ENCODE measurements around the gene HSPD1. TPM values are rescaled to one million over a fixed set of nuclear protein-coding genes. Genes with fewer than 3 reads are reported as not detected.

HSPD1 gene
- 100 to 1,000 TPM; 373 to 490 (median 417) TPM for polyA plus RNA-seq (ENCODE audit: insufficient read depth in 1 of 5, insufficient read length in 5 of 5, low replicate concordance in 1 of 5)
- long read RNA-seq, donor 1, transcript HSPD1-211 (4 exons, 853 nt): minor isoform, 5 of 1,769 reads
- long read RNA-seq, donor 1, transcript HSPD1-202 (12 exons, 2,455 nt): major isoform, 67 of 1,769 reads
- long read RNA-seq, donor 1, transcript HSPD1-210 (3 exons, 714 nt): minor isoform, 30 of 1,769 reads
- long read RNA-seq, donor 1, partial matches to known transcripts: 1,053 of 1,769 reads
- long read RNA-seq, donor 1, other reads (novel, unspliced or antisense): 610 of 1,769 reads
- long read RNA-seq, donor 2, transcript HSPD1-202 (12 exons, 2,455 nt): major isoform, 43 of 734 reads
- long read RNA-seq, donor 2, partial matches to known transcripts: 645 of 734 reads
- long read RNA-seq, donor 2, other reads (novel, unspliced or antisense): 37 of 734 reads
- long read RNA-seq, donor 3, transcript HSPD1-202 (12 exons, 2,455 nt): major isoform, 37 of 1,232 reads
- long read RNA-seq, donor 3, transcript HSPD1-210 (3 exons, 714 nt): minor isoform, 12 of 1,232 reads
- long read RNA-seq, donor 3, partial matches to known transcripts: 1,160 of 1,232 reads
- long read RNA-seq, donor 3, other reads (novel, unspliced or antisense): 19 of 1,232 reads
- long read RNA-seq, donor 4, transcript HSPD1-202 (12 exons, 2,455 nt): major isoform, 20 of 230 reads
- long read RNA-seq, donor 4, transcript HSPD1-210 (3 exons, 714 nt): major isoform, 20 of 230 reads
- long read RNA-seq, donor 4, partial matches to known transcripts: 186 of 230 reads
- long read RNA-seq, donor 4, other reads (novel, unspliced or antisense): 0 of 230 reads
- long read RNA-seq, donor 5, transcript HSPD1-202 (12 exons, 2,455 nt): major isoform, 55 of 1,644 reads
- long read RNA-seq, donor 5, transcript HSPD1-210 (3 exons, 714 nt): minor isoform, 17 of 1,644 reads
- long read RNA-seq, donor 5, transcript HSPD1-211 (4 exons, 853 nt): minor isoform, 6 of 1,644 reads
- long read RNA-seq, donor 5, partial matches to known transcripts: 1,434 of 1,644 reads
- long read RNA-seq, donor 5, other reads (novel, unspliced or antisense): 127 of 1,644 reads
- long read RNA-seq, donor 6, transcript HSPD1-210 (3 exons, 714 nt): minor isoform, 32 of 1,442 reads
- long read RNA-seq, donor 6, transcript HSPD1-211 (4 exons, 853 nt): minor isoform, 5 of 1,442 reads
- long read RNA-seq, donor 6, transcript HSPD1-202 (12 exons, 2,455 nt): major isoform, 82 of 1,442 reads
- long read RNA-seq, donor 6, partial matches to known transcripts: 867 of 1,442 reads
- long read RNA-seq, donor 6, other reads (novel, unspliced or antisense): 456 of 1,442 reads
- long read RNA-seq, donor 7, transcript HSPD1-210 (3 exons, 714 nt): minor isoform, 10 of 1,355 reads
- long read RNA-seq, donor 7, transcript HSPD1-202 (12 exons, 2,455 nt): major isoform, 76 of 1,355 reads
- long read RNA-seq, donor 7, transcript HSPD1-211 (4 exons, 853 nt): minor isoform, 5 of 1,355 reads
- long read RNA-seq, donor 7, partial matches to known transcripts: 1,177 of 1,355 reads
- long read RNA-seq, donor 7, other reads (novel, unspliced or antisense): 87 of 1,355 reads
- long read RNA-seq, donor 8, transcript HSPD1-202 (12 exons, 2,455 nt): major isoform, 14 of 555 reads
- long read RNA-seq, donor 8, transcript HSPD1-210 (3 exons, 714 nt): minor isoform, 6 of 555 reads
- long read RNA-seq, donor 8, partial matches to known transcripts: 491 of 555 reads
- long read RNA-seq, donor 8, other reads (novel, unspliced or antisense): 42 of 555 reads

DNA sequence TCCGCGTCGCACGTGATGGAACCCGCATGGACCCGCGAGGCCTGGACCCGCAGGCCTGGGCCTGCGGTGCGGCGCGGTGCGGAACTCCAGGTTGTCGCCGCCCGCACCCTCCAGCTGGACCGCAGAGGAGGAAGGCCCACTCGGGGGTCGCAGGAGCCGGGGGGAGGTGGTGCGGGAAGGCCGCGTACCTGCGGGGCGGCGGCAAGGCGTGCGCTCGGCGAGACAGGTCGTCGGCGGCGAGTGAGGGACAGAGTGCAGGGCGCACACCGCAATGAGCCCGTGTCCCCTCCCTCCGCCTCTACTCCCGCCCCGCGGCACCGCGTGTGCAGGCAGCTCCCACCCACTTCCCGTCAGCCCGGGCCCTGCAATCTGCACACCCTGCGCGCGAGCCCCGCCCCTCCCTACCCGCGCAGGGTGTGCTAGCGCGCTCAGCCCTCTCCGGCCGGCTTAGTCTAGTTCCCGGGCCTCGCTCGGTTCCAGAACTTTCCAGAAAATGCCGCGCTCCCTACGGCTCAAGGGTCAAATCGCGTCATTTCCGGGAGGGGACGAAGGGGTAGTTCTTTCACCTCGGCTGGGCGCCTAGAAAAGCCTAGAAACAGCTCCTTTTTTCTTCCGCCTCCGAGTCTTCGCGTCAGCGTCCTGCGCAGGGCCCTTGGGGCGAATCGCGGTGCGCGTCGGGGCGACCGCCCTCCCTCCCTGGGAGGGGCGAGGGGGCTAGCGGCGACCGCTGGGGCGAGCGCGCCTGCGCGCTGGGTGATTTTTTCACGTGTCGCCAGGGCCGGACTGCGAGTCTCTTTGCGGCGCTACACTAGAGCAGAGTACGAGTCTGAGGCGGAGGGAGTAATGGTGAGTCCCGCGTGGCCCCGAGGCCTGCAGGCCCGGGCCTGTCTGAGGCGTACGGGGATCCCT is at the start of gene HSPD1, which contains the start of gene HSPE1:
TSS of gene HSPD1 (minus strand) at position 247 of the 909 bp plus-strand sequence. CDS start 992 bp downstream, outside the sequence.
TSS of gene HSPE1 (plus strand) at position 786 of the 909 bp plus-strand sequence. CDS start at position 844, 58 bp downstream.
- peak; percentile 100 for DNase-seq

- DNase-seq: no peak
Observed at GRCh38 chr2:197548582-197548981, 48.9 kb upstream of the HSPD1 start.

GRCh38 chr2:197547163-197547900 is 47.7 kb upstream of the HSPD1 start:
- DNase-seq: no peak

- no peak for DNase-seq
Observed at GRCh38 chr2:197543206-197543605, 43.6 kb upstream of the HSPD1 start.

DNA sequence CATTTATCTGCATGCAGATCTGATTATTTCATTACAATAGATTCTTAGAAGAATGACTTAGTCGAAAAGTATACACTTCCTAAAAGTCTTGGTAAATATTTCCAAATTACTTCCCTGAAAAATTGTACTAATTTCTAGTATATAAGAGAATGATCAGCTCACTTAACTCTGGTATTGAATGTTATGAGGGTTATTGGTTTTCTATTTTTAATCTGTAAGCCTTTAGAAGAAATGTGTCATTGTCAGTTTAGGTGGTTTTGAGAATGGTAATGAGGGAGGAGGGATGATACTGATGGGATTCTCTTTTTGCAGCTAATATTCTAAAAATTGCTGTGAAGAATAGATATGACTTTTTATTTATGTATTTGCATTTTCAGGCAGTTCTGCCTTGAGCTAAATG is 40.1 kb upstream of the HSPD1 start:
- no peak for DNase-seq

- peak in 1 of 2 donors; percentile 22 for DNase-seq
Observed at GRCh38 chr2:197538412-197538811, 38.8 kb upstream of the HSPD1 start.

- no peak for DNase-seq
Observed at GRCh38 chr2:197517150-197517549, 17.5 kb upstream of the HSPD1 start.

DNA sequence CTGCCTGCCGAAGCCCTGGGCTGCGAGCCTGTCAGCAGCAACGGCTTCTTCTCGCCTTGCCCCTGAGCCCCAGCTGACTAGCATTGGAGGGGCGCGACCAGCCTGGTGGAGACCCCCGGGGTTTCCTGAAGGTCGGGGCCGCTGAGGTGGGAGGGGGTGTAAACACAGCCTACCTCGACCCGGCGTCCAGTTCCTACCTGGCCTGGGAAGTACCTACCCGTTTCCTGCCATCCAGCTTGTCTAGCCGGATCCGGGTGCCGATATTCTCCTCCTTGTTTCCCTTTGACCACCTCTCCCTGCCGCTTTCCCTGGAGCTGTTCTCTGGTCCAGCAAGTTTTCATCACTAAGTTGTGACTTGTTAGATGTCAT is 16.7 kb upstream of the HSPD1 start:
- no peak for DNase-seq

GRCh38 chr2:197515739-197516392 is 16.2 kb upstream of the HSPD1 start, which contains the start of gene MOB4:
MOB4 (plus strand) TSS chr2:197516066; CDS start chr2:197516087, 21 bp downstream.
- DNase-seq: peak; percentile 96 to 97

DNA sequence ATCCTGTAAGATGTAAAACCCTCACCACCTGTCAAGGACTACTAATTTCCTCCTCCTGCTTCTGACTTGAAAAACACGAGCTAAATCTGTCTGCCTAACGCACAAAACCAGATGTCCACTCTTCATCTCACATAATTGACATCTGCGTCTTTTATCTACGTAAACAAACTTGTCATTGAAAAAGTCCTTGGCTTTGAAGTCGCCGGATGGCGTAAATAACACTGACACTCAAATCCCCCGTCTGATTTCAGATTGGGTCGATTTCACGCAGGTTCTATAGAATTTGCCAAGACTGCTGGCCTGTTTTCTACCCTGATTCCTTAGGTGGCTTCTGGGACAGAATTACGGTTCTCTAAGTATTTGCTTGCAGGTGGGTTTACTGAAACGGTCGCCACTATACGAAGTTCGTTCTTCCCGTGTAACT is 15.7 kb upstream of the HSPD1 start:
- DNase-seq: peak; percentile 72 to 78

DNA sequence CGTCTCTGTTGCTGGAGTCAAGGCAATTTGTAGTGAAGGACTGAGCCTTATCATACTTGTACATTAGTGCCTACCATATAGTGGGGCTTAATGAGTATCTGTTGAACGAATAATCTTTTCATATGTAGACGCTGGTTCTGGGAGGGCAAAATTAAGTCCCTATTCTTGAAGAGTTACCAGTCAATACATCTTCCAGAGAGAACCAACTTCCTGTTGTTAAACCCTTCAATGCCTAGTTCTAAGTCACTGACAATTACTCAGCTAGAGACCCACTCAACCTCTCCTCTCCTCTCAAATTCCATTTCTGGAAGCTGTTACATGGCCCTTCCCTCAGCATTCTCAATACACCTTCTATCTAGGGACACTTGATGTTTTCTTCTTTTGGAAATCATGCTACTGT is 15.1 kb upstream of the HSPD1 start:
- no peak for DNase-seq

- no peak for DNase-seq
Observed at GRCh38 chr2:197513915-197514314, 14.3 kb upstream of the HSPD1 start.

GRCh38 chr2:197506658-197507057 is 7.0 kb upstream of the HSPD1 start:
- DNase-seq: no peak

DNA sequence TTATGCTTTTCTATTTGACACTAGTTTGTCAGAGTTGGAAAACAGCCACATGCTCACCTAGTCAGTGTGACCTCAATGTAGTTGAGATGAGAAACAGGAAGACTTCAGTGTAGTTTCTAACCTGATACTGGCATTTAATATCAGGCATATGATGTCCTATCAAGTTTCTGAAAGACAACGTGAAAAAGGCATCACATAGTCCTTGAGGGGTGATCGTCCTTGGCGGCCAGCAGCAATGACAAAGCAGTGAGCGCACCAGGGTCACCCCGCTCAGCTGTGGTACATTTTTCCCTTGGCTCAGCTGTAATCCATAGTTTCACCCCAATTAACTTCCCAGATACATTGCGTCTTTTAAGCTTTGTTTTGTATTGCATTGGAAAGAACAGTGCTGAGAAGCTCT is 4.9 kb upstream of the HSPD1 start:
- DNase-seq: no peak

GRCh38 chr2:197504000-197504399 is 4.4 kb upstream of the HSPD1 start:
- DNase-seq: no peak

DNA sequence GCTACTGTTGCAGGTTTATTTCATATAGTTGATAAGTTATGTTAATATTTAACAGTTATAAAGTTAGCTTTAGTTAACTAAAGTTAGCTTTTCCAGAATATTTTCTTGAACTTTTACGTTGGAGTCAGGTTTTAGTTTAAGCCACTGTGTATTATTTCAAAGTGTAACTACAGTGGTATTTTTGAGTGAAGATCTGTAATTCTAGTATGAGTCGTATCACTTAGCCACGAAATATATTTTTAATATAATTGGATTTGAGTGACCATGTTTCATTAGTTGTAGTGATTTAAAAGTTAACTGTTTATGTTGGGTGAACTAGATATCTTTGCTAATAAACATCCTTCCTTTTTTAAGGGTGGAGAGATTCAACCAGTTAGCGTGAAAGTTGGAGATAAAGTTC is 3.0 kb upstream of the HSPD1 start:
- no peak for DNase-seq

GRCh38 chr2:197502201-197502600 is 2.6 kb upstream of the HSPD1 start:
- DNase-seq: no peak

Data from right lung (tissue), 10 donors.